Ishikawa (cell line): ENCODE measurements around the gene MAPK4.

Experiments used
- CEBPB ChIP-seq: IDR thresholded peaks from 2 replicates; pipeline ENCODE4 v1.6.1; 2012
- CREB1 ChIP-seq: IDR thresholded peaks from 2 replicates; pipeline ENCODE4 v1.6.1; 2012; ENCODE audit warnings: low read depth
- EGR1 ChIP-seq: IDR thresholded peaks from 2 replicates; pipeline ENCODE4 v1.6.1; 2012
- EP300 ChIP-seq: IDR thresholded peaks from 2 replicates; pipeline ENCODE4 v1.6.1; 2012; ENCODE audit warnings: borderline replicate concordance
- FOXM1 ChIP-seq: IDR thresholded peaks from 2 replicates; pipeline ENCODE4 v1.6.1; 2012; ENCODE audit warnings: low read depth, borderline replicate concordance
- NFIC ChIP-seq: IDR thresholded peaks from 2 replicates; pipeline ENCODE4 v1.6.1; 2012
- RAD21 ChIP-seq: IDR thresholded peaks from 2 replicates; pipeline ENCODE4 v1.6.1; 2012; ENCODE audit warnings: low read depth
- TAF1 ChIP-seq: IDR thresholded peaks from 2 replicates; pipeline ENCODE4 v1.6.1; 2012; ENCODE audit warnings: low read depth, mild to moderate bottlenecking
- TCF12 ChIP-seq: IDR thresholded peaks from 2 replicates; pipeline ENCODE4 v1.6.1; 2012; ENCODE audit warnings: low read depth
- TEAD4 ChIP-seq: IDR thresholded peaks from 2 replicates; pipeline ENCODE4 v1.6.1; 2012
- YY1 ChIP-seq: IDR thresholded peaks from 2 replicates; pipeline ENCODE4 v1.6.1; 2012; ENCODE audit warnings: low read depth
- ZBTB7A ChIP-seq: IDR thresholded peaks from 2 replicates; pipeline ENCODE4 v1.6.1; 2012; ENCODE audit warnings: low read depth
- TF ChIP-seq, protein P1 (sequence below): IDR thresholded peaks from 2 replicates; pipeline ENCODE4 v1.6.1; 2012
- TF ChIP-seq, protein P2 (sequence below): IDR thresholded peaks from 2 replicates; pipeline ENCODE4 v1.6.1; 2012
- TF ChIP-seq, protein P3 (sequence below): IDR thresholded peaks from 2 replicates; pipeline ENCODE4 v1.6.1; 2012; ENCODE audit warnings: low read depth, mild to moderate bottlenecking

The MAPK4 gene

DNA sequence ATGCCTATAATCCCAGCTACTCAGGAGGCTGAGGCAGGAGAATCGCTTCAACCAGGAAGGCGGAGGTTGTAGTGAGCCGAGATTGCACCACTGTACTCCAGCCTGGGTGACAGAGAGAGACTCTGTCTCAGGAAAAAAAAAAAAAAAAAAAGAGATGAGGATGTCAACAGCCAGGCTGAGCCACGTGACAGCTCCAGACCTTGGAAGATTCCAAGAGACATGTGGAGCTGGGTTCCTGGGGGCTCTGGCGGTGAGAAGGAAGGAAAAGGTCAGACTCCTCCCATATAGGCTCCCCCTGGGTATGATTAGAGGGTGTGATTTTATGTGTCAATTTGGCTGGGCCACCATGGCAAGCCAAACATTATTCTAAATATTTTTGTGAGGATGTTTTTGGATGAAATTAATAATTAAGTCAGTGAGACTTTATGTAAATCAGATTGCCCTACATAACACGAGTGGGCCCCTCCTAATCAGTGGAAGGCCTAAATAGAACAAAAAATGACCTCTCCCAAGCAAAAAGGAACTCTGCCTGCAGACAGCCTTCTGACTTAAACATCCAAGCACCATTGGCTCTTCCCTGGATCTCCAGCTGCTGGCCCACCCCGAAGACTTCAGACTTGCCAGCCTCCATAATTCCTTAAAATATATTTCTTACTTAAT, 178.3 kb downstream of the MAPK4 start:
- TF ChIP-seq ZBTB7A: no peak
- no peak for TF ChIP-seq TCF12

DNA sequence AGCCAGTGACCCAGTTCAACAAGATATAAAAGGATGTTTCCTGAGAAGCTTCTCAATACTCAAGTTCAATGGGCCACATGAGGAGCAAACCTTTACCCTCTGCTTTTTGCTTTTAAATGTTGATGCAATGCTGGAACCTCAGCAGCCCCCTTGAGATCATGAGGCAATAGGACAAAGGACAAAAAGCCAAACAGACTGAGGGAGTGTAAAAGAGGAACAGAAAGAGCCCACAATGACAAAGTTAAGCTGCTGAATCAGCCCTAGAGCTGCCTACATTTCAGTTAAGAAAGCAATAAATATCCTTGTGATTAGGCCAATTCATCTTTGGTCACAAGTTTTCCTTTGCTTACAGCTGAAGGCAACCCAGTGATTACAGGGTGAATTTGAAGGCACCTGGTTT, 183.1 kb downstream of the MAPK4 start:
- TF ChIP-seq CEBPB: no peak
- TF ChIP-seq, protein P1, sequence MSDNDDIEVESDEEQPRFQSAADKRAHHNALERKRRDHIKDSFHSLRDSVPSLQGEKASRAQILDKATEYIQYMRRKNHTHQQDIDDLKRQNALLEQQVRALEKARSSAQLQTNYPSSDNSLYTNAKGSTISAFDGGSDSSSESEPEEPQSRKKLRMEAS: no peak
- TF ChIP-seq EP300: no peak
- no peak for TF ChIP-seq TAF1
- no peak for TF ChIP-seq RAD21
- TF ChIP-seq, protein P2, sequence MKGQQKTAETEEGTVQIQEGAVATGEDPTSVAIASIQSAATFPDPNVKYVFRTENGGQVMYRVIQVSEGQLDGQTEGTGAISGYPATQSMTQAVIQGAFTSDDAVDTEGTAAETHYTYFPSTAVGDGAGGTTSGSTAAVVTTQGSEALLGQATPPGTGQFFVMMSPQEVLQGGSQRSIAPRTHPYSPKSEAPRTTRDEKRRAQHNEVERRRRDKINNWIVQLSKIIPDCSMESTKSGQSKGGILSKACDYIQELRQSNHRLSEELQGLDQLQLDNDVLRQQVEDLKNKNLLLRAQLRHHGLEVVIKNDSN: no peak
- TF ChIP-seq YY1: no peak
- TF ChIP-seq ZBTB7A: no peak
- TF ChIP-seq NFIC: no peak
- TF ChIP-seq, protein P3, sequence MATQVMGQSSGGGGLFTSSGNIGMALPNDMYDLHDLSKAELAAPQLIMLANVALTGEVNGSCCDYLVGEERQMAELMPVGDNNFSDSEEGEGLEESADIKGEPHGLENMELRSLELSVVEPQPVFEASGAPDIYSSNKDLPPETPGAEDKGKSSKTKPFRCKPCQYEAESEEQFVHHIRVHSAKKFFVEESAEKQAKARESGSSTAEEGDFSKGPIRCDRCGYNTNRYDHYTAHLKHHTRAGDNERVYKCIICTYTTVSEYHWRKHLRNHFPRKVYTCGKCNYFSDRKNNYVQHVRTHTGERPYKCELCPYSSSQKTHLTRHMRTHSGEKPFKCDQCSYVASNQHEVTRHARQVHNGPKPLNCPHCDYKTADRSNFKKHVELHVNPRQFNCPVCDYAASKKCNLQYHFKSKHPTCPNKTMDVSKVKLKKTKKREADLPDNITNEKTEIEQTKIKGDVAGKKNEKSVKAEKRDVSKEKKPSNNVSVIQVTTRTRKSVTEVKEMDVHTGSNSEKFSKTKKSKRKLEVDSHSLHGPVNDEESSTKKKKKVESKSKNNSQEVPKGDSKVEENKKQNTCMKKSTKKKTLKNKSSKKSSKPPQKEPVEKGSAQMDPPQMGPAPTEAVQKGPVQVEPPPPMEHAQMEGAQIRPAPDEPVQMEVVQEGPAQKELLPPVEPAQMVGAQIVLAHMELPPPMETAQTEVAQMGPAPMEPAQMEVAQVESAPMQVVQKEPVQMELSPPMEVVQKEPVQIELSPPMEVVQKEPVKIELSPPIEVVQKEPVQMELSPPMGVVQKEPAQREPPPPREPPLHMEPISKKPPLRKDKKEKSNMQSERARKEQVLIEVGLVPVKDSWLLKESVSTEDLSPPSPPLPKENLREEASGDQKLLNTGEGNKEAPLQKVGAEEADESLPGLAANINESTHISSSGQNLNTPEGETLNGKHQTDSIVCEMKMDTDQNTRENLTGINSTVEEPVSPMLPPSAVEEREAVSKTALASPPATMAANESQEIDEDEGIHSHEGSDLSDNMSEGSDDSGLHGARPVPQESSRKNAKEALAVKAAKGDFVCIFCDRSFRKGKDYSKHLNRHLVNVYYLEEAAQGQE: no peak
- no peak for TF ChIP-seq FOXM1
- TF ChIP-seq EGR1: no peak
- TF ChIP-seq TEAD4: no peak
- no peak for TF ChIP-seq CREB1
- TF ChIP-seq TCF12: no peak

DNA sequence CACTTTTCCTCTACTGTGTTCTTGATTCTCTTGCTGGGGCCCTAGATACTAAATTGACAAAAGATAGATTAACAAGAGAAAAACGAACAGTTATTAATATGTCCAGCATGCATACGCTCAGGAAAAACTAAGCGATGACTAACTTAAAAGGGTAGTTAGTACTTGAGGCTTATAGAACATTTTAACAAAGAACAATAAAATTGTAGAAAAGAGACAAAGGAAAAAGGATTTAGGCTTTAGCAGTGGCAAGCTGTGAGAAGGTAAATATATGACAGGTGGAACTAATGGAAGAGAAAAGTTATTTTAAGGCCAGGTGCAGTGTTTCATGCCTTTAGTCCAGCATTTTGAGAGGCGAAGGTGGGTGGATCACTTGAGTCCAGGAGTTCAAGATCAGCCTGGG, 184.4 kb downstream of the MAPK4 start:
- TF ChIP-seq EGR1: no peak

DNA sequence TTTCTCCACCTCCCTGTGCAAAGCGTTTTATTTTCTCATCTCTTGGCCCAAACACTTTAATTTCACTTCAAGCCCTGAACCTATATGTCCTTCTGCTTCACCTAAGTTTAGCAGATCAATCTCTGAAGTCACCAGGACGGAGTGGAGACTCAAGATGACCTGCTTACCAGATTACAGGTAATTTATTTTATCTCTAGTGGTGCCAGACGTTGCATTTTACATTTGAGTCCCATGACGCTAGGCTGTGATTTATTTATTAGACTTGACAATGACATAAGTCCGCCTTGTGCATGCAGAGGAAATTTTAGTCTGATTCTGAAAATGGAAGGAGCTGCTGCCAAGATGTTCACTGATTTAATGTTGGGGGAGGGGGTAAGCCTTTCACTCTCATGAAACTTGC, 186.1 kb downstream of the MAPK4 start:
- TF ChIP-seq ZBTB7A (no peak), TCF12 (no peak), RAD21 (no peak), CEBPB (no peak), NFIC (no peak), YY1 (no peak), EP300 (no peak), EGR1 (no peak), FOXM1 (no peak), CREB1 (no peak), TAF1 (no peak)
- TF ChIP-seq, protein P2: no peak
- TF ChIP-seq, protein P1: no peak
- TF ChIP-seq, protein P3: no peak

DNA sequence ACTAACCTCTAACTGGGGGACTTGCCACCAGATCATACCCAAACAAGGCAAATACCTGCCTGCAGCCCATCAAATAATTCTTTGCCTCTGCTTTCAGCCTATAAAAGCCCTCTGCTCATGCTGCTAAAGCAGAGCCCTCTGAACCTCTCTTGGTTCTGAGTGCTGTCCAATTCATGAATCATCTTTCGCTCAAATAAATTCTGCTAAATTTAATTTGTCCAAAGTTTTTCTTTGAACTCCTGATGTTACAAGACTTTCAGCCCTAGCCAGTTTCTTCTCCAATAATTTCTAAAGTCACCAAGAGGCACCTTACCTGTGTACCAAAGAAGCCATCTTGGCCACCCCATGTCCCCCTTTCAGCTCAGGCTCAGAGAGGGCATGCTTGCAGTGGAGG, 188.0 kb downstream of the MAPK4 start:
- TF ChIP-seq TEAD4 (no peak), TAF1 (no peak), ZBTB7A (no peak), YY1 (no peak)

DNA sequence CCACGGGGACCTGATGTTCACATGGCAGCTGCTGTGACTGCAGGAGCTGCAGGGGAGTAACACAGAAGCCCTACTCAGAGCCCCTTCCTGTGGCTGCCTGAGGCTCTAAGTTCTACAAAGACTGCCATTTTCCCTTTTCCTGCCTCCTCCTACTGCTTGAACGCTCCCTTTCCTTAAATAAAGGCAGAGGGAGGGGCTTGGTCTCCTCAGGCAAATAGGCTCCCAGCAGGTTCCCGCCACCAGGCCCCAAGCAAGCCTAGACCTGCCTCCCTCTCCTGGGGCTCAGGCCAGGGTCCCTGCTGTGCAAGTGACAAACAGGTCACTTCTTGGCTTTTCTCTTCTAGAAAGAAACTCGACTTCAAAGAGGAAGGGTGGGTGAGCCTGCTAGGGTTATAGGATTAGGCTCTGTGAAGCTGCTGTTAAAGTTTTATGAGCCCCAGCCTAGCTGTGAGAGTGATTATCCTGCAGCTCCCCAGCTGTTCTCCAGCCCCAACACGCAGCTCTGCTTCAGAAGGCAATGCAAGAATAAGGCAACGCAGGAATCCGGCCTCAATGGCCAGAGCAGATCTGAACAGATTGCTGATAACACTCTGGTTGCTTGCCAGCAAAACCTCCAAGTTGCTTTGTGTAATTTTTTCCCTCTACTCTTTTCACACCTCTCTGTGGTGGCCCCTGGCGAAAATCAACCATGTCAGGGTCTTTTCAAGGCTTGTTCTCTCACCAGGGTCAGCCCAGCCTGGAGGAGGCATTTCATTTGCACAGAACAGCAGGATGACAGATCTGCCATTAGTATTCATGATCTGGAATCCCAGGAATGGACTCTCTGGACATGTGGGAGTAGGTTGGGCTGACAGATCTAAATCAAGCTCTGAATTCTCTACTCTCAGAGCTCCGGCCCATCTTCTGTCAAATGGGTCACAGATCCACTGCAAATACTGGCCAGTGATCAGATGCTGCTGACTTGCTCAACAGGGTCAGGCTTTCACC, 188.6 kb downstream of the MAPK4 start:
- TF ChIP-seq, protein P2: no peak
- TF ChIP-seq NFIC: 0 out of 2 replicates have a peak, but pooled peaks have one; percentile 10
